ENCODE measurements around the gene TBP. TPM values are rescaled to one million over a fixed set of nuclear protein-coding genes. Genes with fewer than 3 reads are reported as not detected.

Gene TBP
- total and polyA plus RNA-seq, 2 of the 13 experiments (the other 11 are each of a cell fraction or from before 2014, with no cell fraction given) = 21.7 to 28.1 TPM

DNA sequence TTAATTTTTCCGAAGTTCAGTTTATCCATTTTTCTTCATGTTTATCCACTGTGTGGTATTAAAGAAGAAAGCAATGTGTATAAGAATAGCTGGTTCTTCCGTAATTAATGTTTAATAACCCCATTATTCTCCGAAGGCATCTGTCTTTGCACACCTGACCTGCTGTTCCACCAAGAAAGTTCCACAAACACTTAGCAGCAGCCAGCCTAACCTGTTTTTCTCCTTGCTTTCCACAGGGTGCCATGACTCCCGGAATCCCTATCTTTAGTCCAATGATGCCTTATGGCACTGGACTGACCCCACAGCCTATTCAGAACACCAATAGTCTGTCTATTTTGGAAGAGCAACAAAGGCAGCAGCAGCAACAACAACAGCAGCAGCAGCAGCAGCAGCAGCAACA lies 7.4 kb downstream of the TBP start:
- Histone ChIP-seq H3K4me1 (ENCODE audit: insufficient read depth, low read length) (peaks cover 9% of the 10 kb centered on the region), H3K9me3 (ENCODE audit: low read length) (no peaks in the 10 kb centered on the region), H3K27ac (ENCODE audit: extremely low read length, insufficient read depth, low read length) (no peak overlapping the region), H3K9ac (ENCODE audit: insufficient read depth, low read depth, low read length) (no peak overlapping the region), H3K36me3 (replicated peaks in 1 of 2; ENCODE audit: control insufficient read depth in 1 of 2, insufficient read depth in 2 of 2, low read length in 2 of 2) (peaks cover 15 to 66% of the 10 kb centered on the region in 2 experiments; a peak in 4 of 5 replicates), H3K4me3 (replicated peaks in 1 of 3; ENCODE audit: insufficient read depth in 1 of 3, low read depth in 2 of 3, low read length in 3 of 3) (no peak overlapping the region), H3K4me2 (ENCODE audit: low read depth, low read length) (no peak overlapping the region), H2AFZ (ENCODE audit: low read length) (no peak overlapping the region), H4K20me1 (ENCODE audit: insufficient read depth, low read length) (no peaks in the 10 kb centered on the region), H3K79me2 (ENCODE audit: insufficient read depth, low read length) (peaks cover 19% of the 10 kb centered on the region), H3K27me3 (ENCODE audit: control insufficient read depth in 1 of 2, insufficient read depth in 2 of 2, low read length in 2 of 2) (no peaks in the 10 kb centered on the region)
- ATAC-seq (no peak), FAIRE-seq (no peak), DNase-seq (ENCODE audit: low spot score) (no peak)
- intact Hi-C loops (cut with micrococcal nuclease; ENCODE audit: unreplicated experiment) = no loop called here
- in situ Hi-C loops (cut with HindIII; ENCODE audit: extremely low pct_ligation_motif_present, low pct_unique_long_range_greater_than_20kb) = no loop called here
- POLR2A ChIA-PET = no interaction called here
- BruUV-seq (replicated peaks) = no TSS peak
- WGBS (ENCODE audit: low lambda C conversion rate) = 97% methylated on average over 4 of the region's 4 CpGs
- TF ChIP-seq SETDB1 (CRISPR knock-in tag; IDR thresholded peaks at IDR 0.05; ENCODE audit: borderline replicate concordance) (no peak), SNAI1 (CRISPR knock-in tag; IDR thresholded peaks at IDR 0.05; ENCODE audit: borderline replicate concordance) (no peak), FOXK1 (CRISPR knock-in tag; IDR thresholded peaks at IDR 0.05; ENCODE audit: borderline replicate concordance, low read depth) (no peak), ZSCAN21 (CRISPR knock-in tag; IDR thresholded peaks at IDR 0.05; ENCODE audit: borderline replicate concordance) (no peak), HNF4G (IDR thresholded peaks at IDR 0.05; ENCODE audit: borderline replicate concordance, low read depth, low read length) (no peak), HNF4G (CRISPR knock-in tag; IDR thresholded peaks at IDR 0.05; ENCODE audit: borderline replicate concordance, low read depth) (no peak), PAF1 (CRISPR knock-in tag; IDR thresholded peaks at IDR 0.05) (no peak), ZNF747 (CRISPR knock-in tag; IDR thresholded peaks at IDR 0.05; ENCODE audit: borderline replicate concordance) (no peak), MATR3 (CRISPR knock-in tag; IDR thresholded peaks at IDR 0.05) (no peak), SIN3A (IDR thresholded peaks at IDR 0.05; ENCODE audit: borderline replicate concordance, low read depth, low read length) (no peak), ZNF143 (CRISPR knock-in tag; IDR thresholded peaks at IDR 0.05) (no peak)
- TF ChIP-seq, protein P1, sequence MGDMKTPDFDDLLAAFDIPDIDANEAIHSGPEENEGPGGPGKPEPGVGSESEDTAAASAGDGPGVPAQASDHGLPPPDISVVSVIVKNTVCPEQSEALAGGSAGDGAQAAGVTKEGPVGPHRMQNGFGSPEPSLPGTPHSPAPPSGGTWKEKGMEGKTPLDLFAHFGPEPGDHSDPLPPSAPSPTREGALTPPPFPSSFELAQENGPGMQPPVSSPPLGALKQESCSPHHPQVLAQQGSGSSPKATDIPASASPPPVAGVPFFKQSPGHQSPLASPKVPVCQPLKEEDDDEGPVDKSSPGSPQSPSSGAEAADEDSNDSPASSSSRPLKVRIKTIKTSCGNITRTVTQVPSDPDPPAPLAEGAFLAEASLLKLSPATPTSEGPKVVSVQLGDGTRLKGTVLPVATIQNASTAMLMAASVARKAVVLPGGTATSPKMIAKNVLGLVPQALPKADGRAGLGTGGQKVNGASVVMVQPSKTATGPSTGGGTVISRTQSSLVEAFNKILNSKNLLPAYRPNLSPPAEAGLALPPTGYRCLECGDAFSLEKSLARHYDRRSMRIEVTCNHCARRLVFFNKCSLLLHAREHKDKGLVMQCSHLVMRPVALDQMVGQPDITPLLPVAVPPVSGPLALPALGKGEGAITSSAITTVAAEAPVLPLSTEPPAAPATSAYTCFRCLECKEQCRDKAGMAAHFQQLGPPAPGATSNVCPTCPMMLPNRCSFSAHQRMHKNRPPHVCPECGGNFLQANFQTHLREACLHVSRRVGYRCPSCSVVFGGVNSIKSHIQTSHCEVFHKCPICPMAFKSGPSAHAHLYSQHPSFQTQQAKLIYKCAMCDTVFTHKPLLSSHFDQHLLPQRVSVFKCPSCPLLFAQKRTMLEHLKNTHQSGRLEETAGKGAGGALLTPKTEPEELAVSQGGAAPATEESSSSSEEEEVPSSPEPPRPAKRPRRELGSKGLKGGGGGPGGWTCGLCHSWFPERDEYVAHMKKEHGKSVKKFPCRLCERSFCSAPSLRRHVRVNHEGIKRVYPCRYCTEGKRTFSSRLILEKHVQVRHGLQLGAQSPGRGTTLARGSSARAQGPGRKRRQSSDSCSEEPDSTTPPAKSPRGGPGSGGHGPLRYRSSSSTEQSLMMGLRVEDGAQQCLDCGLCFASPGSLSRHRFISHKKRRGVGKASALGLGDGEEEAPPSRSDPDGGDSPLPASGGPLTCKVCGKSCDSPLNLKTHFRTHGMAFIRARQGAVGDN (CRISPR knock-in tag; IDR thresholded peaks at IDR 0.05) = no peak
- CTCF ChIA-PET (ENCODE audit: low intra/inter-chr PET ratio, low total read pairs) = no interaction called here

Measured in HepG2 (cell line).